AG04449 (cell line): ENCODE data around the gene PFN3.

ENCODE experiments used
- CTCF ChIA-PET: fragments of 350-600 bp; formaldehyde crosslinking; extraction: SDS; loops from one replicate; lab custom pipeline; 2021; ENCODE audit warnings: antibody characterized with exemption; lab: Yijun Ruan, JAX
- POLR2A ChIA-PET: fragments of 400-600, 350-600 bp; formaldehyde crosslinking; extraction: SDS; loops from one replicate; lab custom pipeline; 2020; ENCODE audit warnings: antibody characterized with exemption, inconsistent platforms; lab: Yijun Ruan, JAX
- DNase-seq: peaks from one replicate; pipeline ENCODE4 v3.0.0-alpha.2; 2010; ENCODE audit warnings: low read depth, low spot score
- H3K4me3 ChIP-seq: 2 replicates; pipeline ENCODE4 v1.5.1; 2011; ENCODE audit warnings: low read depth, mild to moderate bottlenecking, control low read depth, low read length
- TF ChIP-seq, protein P1 (sequence below): IDR thresholded peaks from one replicate; pipeline ENCODE4 v1.5.1; 2011; ENCODE audit warnings: mild to moderate bottlenecking, moderate library complexity, low read length, control low read depth, inconsistent platforms; ENCODE audit not compliant: insufficient read depth; ENCODE audit errors: missing control alignments

PFN3 gene

DNA sequence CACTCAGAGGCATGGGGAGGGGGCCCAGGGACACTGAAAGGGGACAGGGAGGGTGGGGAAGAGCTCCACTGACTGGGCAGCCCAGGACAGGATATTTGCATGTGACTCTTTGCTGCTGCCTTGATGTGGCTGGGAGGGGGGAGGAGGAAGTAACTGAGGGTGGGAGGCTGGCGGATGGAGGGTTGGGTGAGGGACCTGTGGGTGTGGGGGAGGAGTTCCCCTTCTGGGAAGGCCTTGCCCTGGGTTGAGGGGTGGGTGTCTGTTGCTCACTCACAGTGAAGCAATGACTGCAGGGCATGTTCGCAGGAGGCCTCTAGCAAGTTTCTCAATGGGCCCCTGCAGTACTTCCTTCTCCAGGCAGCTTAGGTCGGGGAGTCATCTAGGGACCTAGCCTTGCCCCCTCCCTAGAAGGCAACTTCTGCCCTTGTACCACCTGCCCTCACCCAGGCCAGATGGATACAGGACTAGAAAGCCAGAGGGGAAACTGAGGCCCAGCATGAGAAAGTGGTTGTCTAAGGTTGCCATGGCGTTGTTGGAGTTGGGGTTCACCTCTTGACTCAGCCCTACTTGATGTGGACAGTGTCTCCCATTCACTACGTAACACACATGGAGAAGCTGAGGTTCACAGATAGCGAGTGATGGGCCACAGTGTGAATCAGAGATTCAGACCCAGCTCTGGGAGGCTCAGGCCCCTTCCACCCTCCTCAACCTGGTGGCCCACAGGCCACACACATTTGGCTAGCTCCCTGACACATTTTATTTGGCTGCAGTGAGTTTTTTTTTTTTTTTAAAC, 29.0 kb upstream of the PFN3 start:
- ChIA-PET CTCF (interaction anchor here (1.4 to 6.0 kb wide), 5 partner anchors 23 to 60 kb away, joined by 4 to 47 read pairs (median 9); no protein-coding TSS in a partner anchor), POLR2A (interaction anchor here (1.3 kb wide), 1 partner anchor 11 kb away, joined by 4 read pairs; no protein-coding TSS in a partner anchor)
- DNase-seq = no peak
- H3K4me3 ChIP-seq = no peak overlapping the region
- TF ChIP-seq, protein P1, sequence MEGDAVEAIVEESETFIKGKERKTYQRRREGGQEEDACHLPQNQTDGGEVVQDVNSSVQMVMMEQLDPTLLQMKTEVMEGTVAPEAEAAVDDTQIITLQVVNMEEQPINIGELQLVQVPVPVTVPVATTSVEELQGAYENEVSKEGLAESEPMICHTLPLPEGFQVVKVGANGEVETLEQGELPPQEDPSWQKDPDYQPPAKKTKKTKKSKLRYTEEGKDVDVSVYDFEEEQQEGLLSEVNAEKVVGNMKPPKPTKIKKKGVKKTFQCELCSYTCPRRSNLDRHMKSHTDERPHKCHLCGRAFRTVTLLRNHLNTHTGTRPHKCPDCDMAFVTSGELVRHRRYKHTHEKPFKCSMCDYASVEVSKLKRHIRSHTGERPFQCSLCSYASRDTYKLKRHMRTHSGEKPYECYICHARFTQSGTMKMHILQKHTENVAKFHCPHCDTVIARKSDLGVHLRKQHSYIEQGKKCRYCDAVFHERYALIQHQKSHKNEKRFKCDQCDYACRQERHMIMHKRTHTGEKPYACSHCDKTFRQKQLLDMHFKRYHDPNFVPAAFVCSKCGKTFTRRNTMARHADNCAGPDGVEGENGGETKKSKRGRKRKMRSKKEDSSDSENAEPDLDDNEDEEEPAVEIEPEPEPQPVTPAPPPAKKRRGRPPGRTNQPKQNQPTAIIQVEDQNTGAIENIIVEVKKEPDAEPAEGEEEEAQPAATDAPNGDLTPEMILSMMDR = no peak

DNA sequence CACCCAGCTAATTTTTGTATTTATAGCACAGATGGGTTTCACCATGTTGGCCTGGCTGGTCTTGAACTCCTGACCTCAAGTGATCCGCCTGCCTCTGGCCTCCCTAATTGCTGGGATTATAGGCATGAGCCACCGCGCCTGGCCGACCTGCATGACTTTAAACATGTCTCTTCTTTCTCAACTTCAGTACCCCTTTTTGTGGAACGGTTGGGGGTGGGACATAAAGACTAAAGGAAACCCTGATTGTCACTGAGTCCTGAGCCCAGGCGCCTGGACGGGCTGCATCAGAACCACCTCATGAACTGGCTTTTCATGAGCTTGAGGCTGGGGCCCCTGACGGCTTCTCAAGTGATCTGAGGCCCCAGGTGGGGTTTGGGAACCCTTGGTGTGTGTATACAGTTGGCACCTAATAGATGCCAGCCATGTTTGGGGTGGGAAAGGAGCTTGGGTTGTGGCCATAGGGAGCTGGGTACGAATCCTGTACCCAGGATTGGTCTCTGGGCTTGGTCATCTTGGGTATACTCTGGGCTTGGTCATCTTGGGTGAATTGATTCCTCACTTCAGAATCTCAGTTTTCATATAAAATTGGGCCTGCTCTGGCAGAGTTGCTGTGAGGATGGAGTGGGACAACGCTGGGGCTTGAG, 28.2 kb upstream of the PFN3 start:
- no peak overlapping the region for H3K4me3 ChIP-seq
- POLR2A ChIA-PET = no interaction called here
- DNase-seq = no peak
- TF ChIP-seq, protein P1 = no peak
- CTCF ChIA-PET = interaction anchor here (1.4 to 6.0 kb wide), 7 partner anchors 11 to 60 kb away, joined by 3 to 47 read pairs (median 7); no protein-coding TSS in a partner anchor

DNA sequence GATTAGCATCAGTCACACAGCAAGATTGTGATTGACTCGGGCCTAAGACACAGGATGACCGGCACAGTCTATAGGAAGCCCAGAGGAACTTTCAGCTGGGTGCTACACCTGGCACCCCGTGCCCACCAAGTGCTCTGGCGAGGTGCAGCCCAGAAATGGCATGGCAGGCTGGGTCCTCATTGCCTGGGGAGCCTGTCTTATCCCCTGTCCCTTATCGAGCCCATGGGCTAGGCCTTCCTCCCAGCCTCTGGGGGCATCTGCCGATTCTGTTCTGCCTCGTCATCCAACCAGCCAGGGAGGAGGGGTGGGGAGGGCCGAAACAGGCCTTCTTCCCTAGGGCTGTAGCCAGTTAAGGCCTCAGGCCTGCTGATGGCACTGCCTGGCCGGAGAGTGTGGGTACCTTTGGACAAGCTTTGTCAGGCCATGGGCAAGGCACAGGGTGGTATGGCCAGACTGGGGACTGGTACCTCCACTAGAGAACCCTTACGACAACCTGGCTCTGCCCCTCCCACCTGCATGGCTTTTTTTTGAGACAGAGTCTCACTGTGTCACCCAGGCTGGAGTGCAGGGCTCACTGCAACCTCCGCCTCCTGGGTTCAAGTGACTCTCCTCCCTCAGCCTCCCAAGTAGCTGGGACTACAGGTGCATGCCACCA, 27.6 kb upstream of the PFN3 start:
- CTCF ChIA-PET = interaction anchor here (1.0 to 6.0 kb wide), 13 partner anchors 9 to 119 kb away, joined by 3 to 47 read pairs (median 6); no protein-coding TSS in a partner anchor
- no peak for DNase-seq
- POLR2A ChIA-PET = no interaction called here
- H3K4me3 ChIP-seq = peak overlapping the region; percentile 0; the same call in 1 of the 2 replicates
- TF ChIP-seq, protein P1 = no peak

DNA sequence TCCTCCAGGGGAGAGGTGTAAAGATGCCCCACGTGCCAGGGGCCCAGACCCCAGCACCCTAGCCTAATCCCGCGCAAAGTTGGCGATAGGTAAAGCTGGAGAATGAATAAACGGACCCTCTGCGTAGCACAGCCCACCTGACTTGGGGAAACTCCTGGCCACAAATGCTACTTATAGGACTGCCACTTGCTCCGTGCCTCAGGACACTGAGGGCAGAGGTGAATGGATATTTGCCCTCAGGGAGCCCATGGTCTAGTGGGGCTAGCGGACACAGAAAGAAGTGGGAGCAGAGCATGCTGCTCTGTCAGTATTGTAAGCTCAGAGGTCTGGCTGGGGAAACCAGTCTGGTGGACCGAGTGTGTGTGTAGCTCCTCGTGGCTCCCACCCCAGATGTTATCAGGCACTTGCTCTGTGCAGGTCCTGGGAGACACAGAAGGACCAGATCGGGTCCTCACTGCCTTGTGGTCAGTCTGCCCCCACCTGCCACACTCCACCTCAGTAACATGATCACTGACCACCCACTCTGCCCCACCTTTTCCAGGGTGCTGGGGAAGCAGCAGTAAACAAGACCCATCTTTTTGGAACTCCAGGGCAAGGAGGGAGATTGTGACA, 26.9 kb upstream of the PFN3 start:
- DNase-seq = no peak
- POLR2A ChIA-PET = interaction anchor here (0.7 to 1.4 kb wide), 2 partner anchors 19 to 70 kb away, joined by 5 to 6 read pairs; partner anchors contain the start of genes PDLIM7 and PRR7
- CTCF ChIA-PET = interaction anchor here (0.7 to 6.0 kb wide), 16 partner anchors 9 to 118 kb away, joined by 3 to 47 read pairs (median 4); no protein-coding TSS in a partner anchor
- H3K4me3 ChIP-seq = peak overlapping the region; percentile 74
- TF ChIP-seq, protein P1 = no peak

DNA sequence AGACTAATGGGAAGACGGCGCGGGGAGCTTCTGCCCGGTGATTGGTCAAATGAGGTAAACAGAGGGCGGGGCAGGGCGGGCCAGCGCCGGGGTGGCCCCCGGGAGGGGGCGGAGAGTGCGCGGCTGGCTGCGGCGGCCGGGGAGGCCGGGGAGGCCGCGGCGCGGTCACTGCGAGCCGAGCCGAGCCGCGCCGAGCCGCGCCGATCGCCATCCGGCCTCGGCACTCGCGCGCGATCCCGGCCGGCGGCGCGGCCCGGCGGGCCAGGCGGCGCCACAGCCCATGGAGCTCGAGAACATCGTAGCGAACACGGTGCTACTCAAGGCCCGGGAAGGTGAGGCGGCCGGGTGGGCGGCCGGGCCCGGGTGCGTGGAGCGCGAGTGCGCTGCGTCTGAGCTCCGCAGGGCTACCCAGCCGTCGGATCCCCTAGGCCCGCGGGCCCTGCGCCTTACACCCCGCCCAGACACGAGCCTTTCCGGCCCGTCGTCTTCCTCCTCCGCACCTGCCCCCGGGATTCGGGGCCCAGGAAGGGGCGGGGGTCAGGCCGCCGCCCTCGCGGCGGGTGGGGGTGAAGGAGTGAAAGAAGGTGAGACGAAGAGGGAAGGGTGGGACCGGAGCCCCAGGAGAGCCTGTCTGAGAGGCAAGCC, 26.2 kb upstream of the PFN3 start, which contains the start of gene GRK6:
Gene GRK6, plus strand, starts transcription at position 111 of the 645 bp plus-strand sequence. Its CDS starts 170 bp downstream, at position 281.
- TF ChIP-seq, protein P1 = no peak
- POLR2A ChIA-PET = interaction anchor here (0.6 to 1.4 kb wide), 7 partner anchors 13 to 71 kb away, joined by 3 to 6 read pairs (median 3); partner anchors contain the start of genes PDLIM7 and PRR7
- no peak for DNase-seq
- CTCF ChIA-PET = interaction anchor here (0.7 to 6.0 kb wide), 15 partner anchors 10 to 117 kb away, joined by 3 to 47 read pairs (median 4); no protein-coding TSS in a partner anchor
- H3K4me3 ChIP-seq = peak within 1 kb of the TSS; percentile 74
